T-cell (primary cell): Measurements from ENCODE around the gene SRRM4. TPM values are rescaled to one million over a fixed set of nuclear protein-coding genes. Genes with fewer than 3 reads are reported as not detected.

Source experiments
- ATAC-seq, 4 experiments: fragments of 200-7000 bp in 3 of 4; fragments of 150-1000 bp in 1 of 4; cut with Tn5 transposase; replicated peaks in 1 of 4; 1 replicate in 3 of 4; 2 replicates in 1 of 4; pipeline ENCODE4 v1.10.0; 2021; ENCODE audit warnings: moderate library complexity in 3 of 4, mild to moderate bottlenecking in 2 of 4, moderate number of reproducible peaks in 1 of 4
- CTCF ChIA-PET, 2 donors: fragments of 300-600 bp; sonication (Branson Sonifier 250); formaldehyde crosslinking; loops; one replicate each; lab custom pipeline; 2022; ENCODE audit warnings: antibody characterized with exemption in 2 of 2; lab: Charles Lee
- POLR2A ChIA-PET, 2 donors: fragments of 300-600 bp; sonication (Branson Sonifier 250); formaldehyde crosslinking; loops; one replicate each; lab custom pipeline; 2022; ENCODE audit warnings: antibody characterized with exemption in 2 of 2; lab: Charles Lee
- DNase-seq, 35 experiments: peaks; one replicate each; pipeline versions ENCODE4 v3.0.0 to v3.0.0-alpha.2; 2013 to 2023
- H3K27ac ChIP-seq: one replicate; pipeline ENCODE4 v1.5.1; 2013; ENCODE audit warnings: low read length
- H3K27me3 ChIP-seq, 2 experiments: replicated peaks in 1 of 2; 1 replicate in 1 of 2; 2 replicates in 1 of 2; pipeline versions ENCODE4 v1.6.1 to v1.7.0; 2013; ENCODE audit warnings: low read length in 1 of 2, mixed read lengths in 1 of 2; ENCODE audit not compliant: control insufficient read depth in 2 of 2, insufficient read depth in 2 of 2; ENCODE audit errors: extremely low read depth in 1 of 2
- H3K36me3 ChIP-seq, 2 donors: 1 replicate in 1 of 2; 2 replicates in 1 of 2; pipeline versions ENCODE4 v1.6.1 to v1.7.0; 2013; ENCODE audit warnings: low read length in 1 of 2; ENCODE audit not compliant: control insufficient read depth in 2 of 2, insufficient read depth in 1 of 2; ENCODE audit errors: extremely low read depth in 1 of 2
- H3K4me1 ChIP-seq, 2 experiments: 1 replicate in 1 of 2; 2 replicates in 1 of 2; pipeline versions ENCODE4 v1.6.1 to v1.7.0; 2013; ENCODE audit warnings: low read length in 2 of 2, mixed read lengths in 1 of 2; ENCODE audit not compliant: insufficient read depth in 2 of 2, control insufficient read depth in 1 of 2; ENCODE audit errors: extremely low read depth in 1 of 2
- H3K4me3 ChIP-seq, 2 donors: 1 replicate in 1 of 2; 2 replicates in 1 of 2; pipeline versions ENCODE4 v1.5.1 to v1.7.0; 2013; ENCODE audit warnings: mild to moderate bottlenecking in 2 of 2, low read length in 1 of 2, moderate library complexity in 1 of 2; ENCODE audit not compliant: control insufficient read depth in 1 of 2; ENCODE audit errors: extremely low read depth in 1 of 2
- H3K9me3 ChIP-seq: 2 replicates; pipeline ENCODE4 v1.7.0; 2013
- H3K27ac Mint-ChIP-seq, 2 donors: one replicate each; pipeline ENCODE4 v1.8.0; 2020 to 2021; ENCODE audit warnings: mild to moderate bottlenecking in 2 of 2, mixed read lengths in 2 of 2
- H3K27me3 Mint-ChIP-seq, 2 donors: one replicate each; pipeline ENCODE4 v1.8.0; 2021 to 2022; ENCODE audit warnings: mixed read lengths in 2 of 2
- H3K36me3 Mint-ChIP-seq: one replicate; pipeline ENCODE4 v1.8.0; 2021; ENCODE audit warnings: mixed read lengths
- H3K4me1 Mint-ChIP-seq, 3 donors: one replicate each; pipeline ENCODE4 v1.8.0; 2020 to 2022; ENCODE audit warnings: mixed read lengths in 3 of 3, mild to moderate bottlenecking in 1 of 3
- H3K4me3 Mint-ChIP-seq, 3 donors: one replicate each; pipeline ENCODE4 v1.8.0; 2020 to 2022; ENCODE audit warnings: mild to moderate bottlenecking in 3 of 3, mixed read lengths in 3 of 3, moderate library complexity in 3 of 3
- H3K9me3 Mint-ChIP-seq, 3 donors: one replicate each; pipeline ENCODE4 v1.8.0; 2020 to 2022; ENCODE audit warnings: mixed read lengths in 3 of 3
- WGBS: methylation state at CpG from one replicate; pipeline ENCODE4 v1.1.5; 2013; ENCODE audit warnings: missing lambda C conversion rate; ENCODE audit not compliant: insufficient coverage; 5-methylcytosine and 5-hydroxymethylcytosine counted together
- total RNA-seq, 35 experiments: library from RNA in 6 of 35; stranded (reverse) in 6 of 35; fragments of 120-200 nt in 1 of 35; gene quantifications; one replicate each; pipeline versions ENCODE4 v1.2.1 to v1.2.4 and lab custom pipeline; 2013 to 2026

The SRRM4 gene
- total RNA-seq, 5 donors from 2014 or later (not counting 1 experiment from before 2014, with no cell fraction given), result not detected

- DNase-seq (no peak), ATAC-seq (no peak)
- no peak within 1 kb of the TSS for H3K27ac ChIP-seq
- POLR2A ChIA-PET, result no interaction called here
- peaks cover 9 to 16% of the 10 kb centered on the region in 2 donors for H3K27me3 Mint-ChIP-seq
- no peaks in the 10 kb centered on the region for H3K9me3 Mint-ChIP-seq
- H3K27me3 ChIP-seq, result peaks cover 2 to 27% of the 10 kb centered on the region in 2 experiments
- no peak within 1 kb of the TSS for H3K4me3 ChIP-seq
- H3K9me3 ChIP-seq, result no peaks in the 10 kb centered on the region
- H3K4me1 Mint-ChIP-seq, result no peaks in the 10 kb centered on the region
- H3K4me1 ChIP-seq, result no peaks in the 10 kb centered on the region
- H3K4me3 Mint-ChIP-seq, result no peak within 1 kb of the TSS
- CTCF ChIA-PET, result no interaction called here
- no peaks in the 10 kb centered on the region for H3K36me3 Mint-ChIP-seq
- no peak within 1 kb of the TSS for H3K27ac Mint-ChIP-seq
- 20% methylated on average over 24 of the region's 33 CpGs for WGBS
- no peaks in the 10 kb centered on the region for H3K36me3 ChIP-seq
These were observed 197.4 kb downstream of the SRRM4 start, which contains the start of gene HSPB8 for GRCh38 chr12:119178544-119179334. TSS of gene HSPB8 (plus strand) at chr12:119178931. CDS start at chr12:119179313, 382 bp downstream.

GRCh38 chr12:119179335-119180021, 198.1 kb downstream of the SRRM4 start:
- Histone ChIP-seq H3K27ac (no peak overlapping the region), H3K4me3 (no peak overlapping the region), H3K36me3 (no peaks in the 10 kb centered on the region), H3K4me1 (no peaks in the 10 kb centered on the region), H3K9me3 (no peaks in the 10 kb centered on the region), H3K27me3 (peaks cover 2 to 27% of the 10 kb centered on the region in 2 experiments)
- Mint-ChIP-seq H3K36me3 (no peaks in the 10 kb centered on the region), H3K27me3 (peaks cover 9 to 16% of the 10 kb centered on the region in 2 donors), H3K4me1 (no peaks in the 10 kb centered on the region), H3K9me3 (no peaks in the 10 kb centered on the region), H3K4me3 (no peak overlapping the region), H3K27ac (no peak overlapping the region)
- DNase-seq, result no peak
- WGBS, result 59% methylated on average over 11 of the region's 18 CpGs
- CTCF ChIA-PET, result no interaction called here
- ATAC-seq, result no peak
- POLR2A ChIA-PET, result no interaction called here

- Mint-ChIP-seq H3K9me3 (no peaks in the 10 kb centered on the region), H3K36me3 (no peaks in the 10 kb centered on the region), H3K27ac (no peak overlapping the region), H3K27me3 (peaks cover 9 to 14% of the 10 kb centered on the region in 2 donors), H3K4me3 (no peak overlapping the region), H3K4me1 (no peaks in the 10 kb centered on the region)
- ChIA-PET CTCF (no interaction called here), POLR2A (no interaction called here)
- Histone ChIP-seq H3K36me3 (no peaks in the 10 kb centered on the region), H3K27me3 (peaks cover 2 to 18% of the 10 kb centered on the region in 2 experiments), H3K9me3 (no peaks in the 10 kb centered on the region), H3K4me3 (no peak overlapping the region), H3K4me1 (no peaks in the 10 kb centered on the region), H3K27ac (no peak overlapping the region)
- WGBS, result 34% methylated on average over 5 of the region's 7 CpGs
- ATAC-seq (no peak), DNase-seq (no peak)
These were observed 199.2 kb downstream of the SRRM4 start for GRCh38 chr12:119180380-119181040.

- no peak overlapping the region for H3K4me3 ChIP-seq
- no peaks in the 10 kb centered on the region for H3K36me3 Mint-ChIP-seq
- H3K27me3 Mint-ChIP-seq, result peaks cover 6 to 11% of the 10 kb centered on the region in 2 donors
- no peak overlapping the region for H3K4me3 Mint-ChIP-seq
- POLR2A ChIA-PET, result no interaction called here
- H3K9me3 ChIP-seq, result no peaks in the 10 kb centered on the region
- no peaks in the 10 kb centered on the region for H3K9me3 Mint-ChIP-seq
- peaks cover 2 to 17% of the 10 kb centered on the region in 2 experiments for H3K27me3 ChIP-seq
- 100% methylated on average over 1 of the region's 2 CpGs for WGBS
- no peaks in the 10 kb centered on the region for H3K4me1 Mint-ChIP-seq
- CTCF ChIA-PET, result no interaction called here
- H3K27ac Mint-ChIP-seq, result no peak overlapping the region
- H3K36me3 ChIP-seq, result no peaks in the 10 kb centered on the region
- DNase-seq (no peak), ATAC-seq (no peak)
- no peak overlapping the region for H3K27ac ChIP-seq
- no peaks in the 10 kb centered on the region for H3K4me1 ChIP-seq
These were observed 199.9 kb downstream of the SRRM4 start for GRCh38 chr12:119181202-119181601.

GRCh38 chr12:119181944-119182343, 200.6 kb downstream of the SRRM4 start:
- H3K27me3 Mint-ChIP-seq, result peaks cover 4 to 8% of the 10 kb centered on the region in 2 donors
- Histone ChIP-seq H3K36me3 (no peaks in the 10 kb centered on the region), H3K4me3 (no peak overlapping the region), H3K27ac (no peak overlapping the region), H3K27me3 (peaks cover 2 to 14% of the 10 kb centered on the region in 2 experiments), H3K4me1 (no peaks in the 10 kb centered on the region), H3K9me3 (no peaks in the 10 kb centered on the region)
- WGBS, result 100% methylated on average over 1 of the region's 3 CpGs
- H3K4me3 Mint-ChIP-seq, result no peak overlapping the region
- H3K4me1 Mint-ChIP-seq, result no peaks in the 10 kb centered on the region
- POLR2A ChIA-PET, result no interaction called here
- CTCF ChIA-PET, result no interaction called here
- H3K36me3 Mint-ChIP-seq, result no peaks in the 10 kb centered on the region
- DNase-seq, result no peak
- no peak overlapping the region for H3K27ac Mint-ChIP-seq
- no peaks in the 10 kb centered on the region for H3K9me3 Mint-ChIP-seq
- ATAC-seq, result no peak

- ChIA-PET CTCF (no interaction called here), POLR2A (no interaction called here)
- WGBS, result no CpG with 5 or more reads among the region's 5 CpGs
- no peaks in the 10 kb centered on the region for H3K4me1 Mint-ChIP-seq
- no peaks in the 10 kb centered on the region for H3K36me3 Mint-ChIP-seq
- no peaks in the 10 kb centered on the region for H3K4me1 ChIP-seq
- no peak overlapping the region for H3K27ac Mint-ChIP-seq
- peaks cover 4 to 6% of the 10 kb centered on the region in 2 donors for H3K27me3 Mint-ChIP-seq
- no peak overlapping the region for H3K27ac ChIP-seq
- peaks cover 2 to 14% of the 10 kb centered on the region in 2 experiments for H3K27me3 ChIP-seq
- no peak overlapping the region for H3K4me3 ChIP-seq
- DNase-seq (no peak), ATAC-seq (no peak)
- H3K36me3 ChIP-seq, result no peaks in the 10 kb centered on the region
- H3K4me3 Mint-ChIP-seq, result no peak overlapping the region
- H3K9me3 Mint-ChIP-seq, result no peaks in the 10 kb centered on the region
- no peaks in the 10 kb centered on the region for H3K9me3 ChIP-seq
These were observed 201.6 kb downstream of the SRRM4 start for GRCh38 chr12:119182701-119183493.
